ENCODE results near the gene ACSL4.

DNA sequence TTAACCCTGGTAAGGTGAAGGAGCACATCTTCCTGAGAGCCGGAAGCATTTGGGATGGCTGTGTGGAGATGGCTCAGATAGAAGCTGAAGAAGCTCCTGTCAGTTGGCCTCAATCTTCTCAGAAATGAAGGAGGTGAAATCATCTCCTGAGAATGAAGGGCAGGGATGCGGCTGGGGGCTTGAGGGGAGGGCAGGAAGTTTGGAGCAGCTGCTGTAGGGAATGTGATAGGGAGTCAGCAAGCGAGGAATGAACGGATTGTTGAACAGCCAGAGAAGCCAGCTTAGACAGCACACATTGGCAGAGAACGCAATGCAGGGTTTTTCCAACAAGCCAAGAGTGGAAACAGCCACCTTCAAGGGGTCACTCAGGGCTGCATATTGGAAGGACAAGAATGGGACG, 118.1 kb downstream of the ACSL4 start:
- TF ChIP-seq, protein P1, sequence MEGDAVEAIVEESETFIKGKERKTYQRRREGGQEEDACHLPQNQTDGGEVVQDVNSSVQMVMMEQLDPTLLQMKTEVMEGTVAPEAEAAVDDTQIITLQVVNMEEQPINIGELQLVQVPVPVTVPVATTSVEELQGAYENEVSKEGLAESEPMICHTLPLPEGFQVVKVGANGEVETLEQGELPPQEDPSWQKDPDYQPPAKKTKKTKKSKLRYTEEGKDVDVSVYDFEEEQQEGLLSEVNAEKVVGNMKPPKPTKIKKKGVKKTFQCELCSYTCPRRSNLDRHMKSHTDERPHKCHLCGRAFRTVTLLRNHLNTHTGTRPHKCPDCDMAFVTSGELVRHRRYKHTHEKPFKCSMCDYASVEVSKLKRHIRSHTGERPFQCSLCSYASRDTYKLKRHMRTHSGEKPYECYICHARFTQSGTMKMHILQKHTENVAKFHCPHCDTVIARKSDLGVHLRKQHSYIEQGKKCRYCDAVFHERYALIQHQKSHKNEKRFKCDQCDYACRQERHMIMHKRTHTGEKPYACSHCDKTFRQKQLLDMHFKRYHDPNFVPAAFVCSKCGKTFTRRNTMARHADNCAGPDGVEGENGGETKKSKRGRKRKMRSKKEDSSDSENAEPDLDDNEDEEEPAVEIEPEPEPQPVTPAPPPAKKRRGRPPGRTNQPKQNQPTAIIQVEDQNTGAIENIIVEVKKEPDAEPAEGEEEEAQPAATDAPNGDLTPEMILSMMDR (IDR thresholded peaks at IDR 0.05): no peak
- TF ChIP-seq POLR2A (IDR thresholded peaks at IDR 0.05) (no peak), POLR2AphosphoS5 (IDR thresholded peaks at IDR 0.05) (no peak)

Measured in breast epithelium (tissue), 3 donors.